Measurements from ENCODE around the gene GNGT2. TPM values are rescaled to one million over a fixed set of nuclear protein-coding genes. Genes with fewer than 3 reads are reported as not detected.

Gene GNGT2
- total RNA-seq, 1 donor from 2014 or later = not detected

DNA sequence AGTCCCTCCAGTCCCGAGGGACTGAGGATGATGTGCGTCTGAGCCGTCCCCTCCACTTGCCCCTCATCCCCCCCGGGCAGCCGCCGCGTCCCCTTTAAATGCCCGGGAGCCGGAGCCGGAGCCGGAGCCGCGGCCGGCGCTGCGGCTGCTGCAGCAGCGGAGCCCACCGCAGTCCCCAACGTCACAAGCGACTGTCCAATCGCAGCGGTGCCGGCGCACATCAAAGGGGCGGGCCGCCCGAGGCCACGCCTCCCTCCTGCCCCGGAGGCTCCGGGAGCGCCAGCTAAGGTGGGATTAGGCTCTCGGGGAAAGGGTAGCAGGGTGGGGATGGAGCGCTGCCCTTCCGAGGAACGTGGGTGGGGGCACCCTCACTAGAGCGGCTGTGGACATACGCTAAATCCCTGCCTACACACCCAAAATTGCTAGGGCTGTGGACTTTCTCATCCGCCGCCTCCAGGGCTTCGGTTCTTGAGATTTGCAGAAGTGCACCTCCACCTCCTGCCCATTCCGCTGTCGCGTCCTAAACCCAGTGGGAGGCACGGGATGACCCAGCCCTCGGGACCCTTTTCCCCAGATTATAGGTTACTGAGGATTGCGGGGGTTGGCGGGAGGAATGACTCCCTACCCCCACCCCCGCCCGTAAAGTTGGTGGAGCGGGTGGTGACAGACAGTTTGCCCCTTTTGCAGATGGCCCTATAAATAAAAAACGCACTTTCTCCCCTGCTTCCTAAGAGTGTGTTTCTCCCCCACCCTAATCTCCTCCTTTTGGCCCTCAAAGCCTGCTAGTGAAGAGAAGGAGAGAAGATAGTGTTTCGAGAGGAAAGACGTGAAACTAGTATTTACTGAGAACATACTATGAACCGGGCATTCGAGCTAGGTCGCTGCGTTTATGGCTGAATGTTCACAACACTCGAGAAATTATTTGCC is 20.5 kb upstream of the GNGT2 start, which contains the start of gene PHOSPHO1:
PHOSPHO1 (minus strand) TSS at position 152 of the 927 bp plus-strand sequence. CDS start 4,096 bp downstream, outside the sequence.
- peaks cover 43% of the 10 kb centered on the region for H3K27me3 Mint-ChIP-seq (ENCODE audit: low read depth, unreplicated experiment)
- no peaks in the 10 kb centered on the region for H3K36me3 Mint-ChIP-seq (ENCODE audit: low read depth, unreplicated experiment)
- peaks cover 8% of the 10 kb centered on the region for H3K4me1 Mint-ChIP-seq (ENCODE audit: low read depth, unreplicated experiment)
- Histone ChIP-seq H3K9ac (ENCODE audit: low read length) (peak within 1 kb of the TSS; percentile 70), H4K20me1 (ENCODE audit: insufficient read depth, low read length) (peaks cover 4% of the 10 kb centered on the region), H3K36me3 (ENCODE audit: insufficient read depth, low read length) (no peaks in the 10 kb centered on the region), H3K4me1 (ENCODE audit: insufficient read depth, low read length) (peaks cover 4% of the 10 kb centered on the region), H3K27ac (ENCODE audit: low read depth, low read length) (no peak within 1 kb of the TSS), H3K9me3 (ENCODE audit: insufficient read depth, low read depth, low read length) (no peaks in the 10 kb centered on the region), H3K79me2 (ENCODE audit: insufficient read depth, low read length) (no peaks in the 10 kb centered on the region), H3K27me3 (ENCODE audit: insufficient read depth, low read length) (peaks cover 17% of the 10 kb centered on the region), H3K4me2 (ENCODE audit: low read length) (peak within 1 kb of the TSS; percentile 98), H3K4me3 (ENCODE audit: insufficient read depth, low read depth, low read length) (peak within 1 kb of the TSS; percentile 79), H2AFZ (ENCODE audit: low read depth, low read length) (peak within 1 kb of the TSS; percentile 99)
- TF ChIP-seq, protein P1, sequence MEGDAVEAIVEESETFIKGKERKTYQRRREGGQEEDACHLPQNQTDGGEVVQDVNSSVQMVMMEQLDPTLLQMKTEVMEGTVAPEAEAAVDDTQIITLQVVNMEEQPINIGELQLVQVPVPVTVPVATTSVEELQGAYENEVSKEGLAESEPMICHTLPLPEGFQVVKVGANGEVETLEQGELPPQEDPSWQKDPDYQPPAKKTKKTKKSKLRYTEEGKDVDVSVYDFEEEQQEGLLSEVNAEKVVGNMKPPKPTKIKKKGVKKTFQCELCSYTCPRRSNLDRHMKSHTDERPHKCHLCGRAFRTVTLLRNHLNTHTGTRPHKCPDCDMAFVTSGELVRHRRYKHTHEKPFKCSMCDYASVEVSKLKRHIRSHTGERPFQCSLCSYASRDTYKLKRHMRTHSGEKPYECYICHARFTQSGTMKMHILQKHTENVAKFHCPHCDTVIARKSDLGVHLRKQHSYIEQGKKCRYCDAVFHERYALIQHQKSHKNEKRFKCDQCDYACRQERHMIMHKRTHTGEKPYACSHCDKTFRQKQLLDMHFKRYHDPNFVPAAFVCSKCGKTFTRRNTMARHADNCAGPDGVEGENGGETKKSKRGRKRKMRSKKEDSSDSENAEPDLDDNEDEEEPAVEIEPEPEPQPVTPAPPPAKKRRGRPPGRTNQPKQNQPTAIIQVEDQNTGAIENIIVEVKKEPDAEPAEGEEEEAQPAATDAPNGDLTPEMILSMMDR (IDR thresholded peaks at IDR 0.05; ENCODE audit: insufficient read depth, low read depth, low read length) = no peak
- no peak for TF ChIP-seq EZH2 (IDR thresholded peaks at IDR 0.05; ENCODE audit: insufficient read depth, low read length)
- DNase-seq (ENCODE audit: low read depth) = peak; percentile 56
- FAIRE-seq = no peak
- H3K9me3 Mint-ChIP-seq (ENCODE audit: unreplicated experiment) = no peaks in the 10 kb centered on the region
- peak within 1 kb of the TSS; percentile 62 for H3K27ac Mint-ChIP-seq (ENCODE audit: unreplicated experiment)
- H3K4me3 Mint-ChIP-seq (ENCODE audit: unreplicated experiment) = peak within 1 kb of the TSS; percentile 83

DNA sequence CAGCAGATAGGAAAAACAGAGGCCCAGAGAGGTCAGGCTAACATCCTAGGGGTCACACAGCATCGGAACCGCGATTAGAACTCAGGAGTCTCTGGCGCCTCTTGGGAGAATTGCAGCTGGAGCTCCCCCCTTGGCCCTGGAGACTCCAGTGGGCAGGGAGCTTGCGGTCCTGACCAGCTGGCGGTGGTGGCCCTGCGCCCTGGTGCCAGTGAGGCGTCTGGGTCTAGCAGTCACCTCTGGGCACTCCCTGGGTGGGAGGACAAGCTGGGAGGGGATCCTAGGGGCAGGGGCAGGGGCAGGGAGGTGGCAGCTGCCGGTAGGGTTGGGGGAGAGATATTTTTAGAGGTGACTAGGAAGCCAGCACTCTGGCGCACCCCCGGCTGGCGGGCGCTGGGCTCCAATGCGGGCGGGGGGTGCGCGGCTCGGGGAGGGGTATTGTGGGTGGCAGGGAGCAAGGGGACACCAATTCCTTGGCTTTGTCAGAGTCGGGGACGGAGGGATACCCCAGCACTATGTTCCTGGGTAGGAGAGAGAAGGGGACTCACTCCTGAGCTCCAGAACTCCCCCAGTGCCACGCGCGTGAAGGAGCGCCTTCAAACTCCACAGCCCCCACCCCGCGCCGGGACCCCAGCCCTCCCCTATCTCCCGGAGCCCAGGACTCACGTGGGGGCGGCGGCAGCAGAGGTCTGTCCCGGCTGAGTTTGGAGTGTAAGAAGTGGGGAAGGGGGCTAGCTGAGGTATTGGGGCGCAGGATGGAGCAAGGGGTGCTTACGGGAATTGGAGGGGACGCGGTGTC is 19.6 kb upstream of the GNGT2 start:
- Histone ChIP-seq H3K4me2 (ENCODE audit: low read length) (peak overlapping the region; percentile 98), H4K20me1 (ENCODE audit: insufficient read depth, low read length) (peaks cover 11% of the 10 kb centered on the region), H2AFZ (ENCODE audit: low read depth, low read length) (peak overlapping the region; percentile 99), H3K79me2 (ENCODE audit: insufficient read depth, low read length) (no peaks in the 10 kb centered on the region), H3K4me1 (ENCODE audit: insufficient read depth, low read length) (peaks cover 4% of the 10 kb centered on the region), H3K27me3 (ENCODE audit: insufficient read depth, low read length) (peaks cover 23% of the 10 kb centered on the region), H3K9ac (ENCODE audit: low read length) (peak overlapping the region; percentile 70), H3K9me3 (ENCODE audit: insufficient read depth, low read depth, low read length) (no peaks in the 10 kb centered on the region), H3K36me3 (ENCODE audit: insufficient read depth, low read length) (no peaks in the 10 kb centered on the region), H3K4me3 (ENCODE audit: insufficient read depth, low read depth, low read length) (peak overlapping the region; percentile 79), H3K27ac (ENCODE audit: low read depth, low read length) (no peak overlapping the region)
- peaks cover 2% of the 10 kb centered on the region for H3K36me3 Mint-ChIP-seq (ENCODE audit: low read depth, unreplicated experiment)
- DNase-seq (ENCODE audit: low read depth) = no peak
- H3K27me3 Mint-ChIP-seq (ENCODE audit: low read depth, unreplicated experiment) = peaks cover 48% of the 10 kb centered on the region
- H3K4me3 Mint-ChIP-seq (ENCODE audit: unreplicated experiment) = peak overlapping the region; percentile 83
- TF ChIP-seq EZH2 (IDR thresholded peaks at IDR 0.05; ENCODE audit: insufficient read depth, low read length) = no peak
- TF ChIP-seq, protein P1 (IDR thresholded peaks at IDR 0.05; ENCODE audit: insufficient read depth, low read depth, low read length) = no peak
- peaks cover 8% of the 10 kb centered on the region for H3K4me1 Mint-ChIP-seq (ENCODE audit: low read depth, unreplicated experiment)
- no peaks in the 10 kb centered on the region for H3K9me3 Mint-ChIP-seq (ENCODE audit: unreplicated experiment)
- no peak for FAIRE-seq
- H3K27ac Mint-ChIP-seq (ENCODE audit: unreplicated experiment) = peak overlapping the region; percentile 62

All from astrocyte (in vitro differentiated cells and primary cell).